Natural killer cell (primary cell): ENCODE data around the gene STAP2. TPM values are rescaled to one million over a fixed set of nuclear protein-coding genes. Genes with fewer than 3 reads are reported as not detected.

Experiments
- ATAC-seq, 3 donors: fragments of 150-1000 bp in 2 of 3; fragments of 200-7000 bp in 1 of 3; cut with Tn5 transposase; 1 replicate in 1 of 3; 2 replicates in 2 of 3; pipeline ENCODE4 v1.10.0; 2021; ENCODE audit warnings: mild to moderate bottlenecking in 2 of 3, moderate library complexity in 2 of 3
- DNase-seq, 2 donors: peaks; one replicate each; pipeline versions ENCODE4 v3.0.0 to v3.0.0-alpha.2; 2013 to 2021; ENCODE audit warnings: mixed read lengths in 1 of 2
- H3K27ac ChIP-seq: one replicate; pipeline ENCODE4 v1.5.1; 2013; ENCODE audit warnings: mild to moderate bottlenecking, low read length
- H3K27me3 ChIP-seq: one replicate; pipeline ENCODE4 v1.6.1; 2013; ENCODE audit warnings: low read length; ENCODE audit not compliant: control insufficient read depth, insufficient read depth
- H3K36me3 ChIP-seq: one replicate; pipeline ENCODE4 v1.6.1; 2013; ENCODE audit warnings: low read length; ENCODE audit not compliant: control insufficient read depth, insufficient read depth
- H3K4me1 ChIP-seq: one replicate; pipeline ENCODE4 v1.6.1; 2013; ENCODE audit warnings: low read length; ENCODE audit not compliant: control insufficient read depth, insufficient read depth
- H3K4me3 ChIP-seq: one replicate; pipeline ENCODE4 v1.5.1; 2013; ENCODE audit warnings: low read length
- H3K9me3 ChIP-seq: one replicate; pipeline ENCODE4 v1.6.1; 2013; ENCODE audit warnings: low read length; ENCODE audit not compliant: control insufficient read depth, insufficient read depth
- H3K27ac Mint-ChIP-seq, 2 donors: one replicate each; pipeline ENCODE4 v1.8.0; 2022; ENCODE audit warnings: mild to moderate bottlenecking in 2 of 2, mixed read lengths in 2 of 2, moderate library complexity in 1 of 2
- H3K27me3 Mint-ChIP-seq, 2 donors: one replicate each; pipeline ENCODE4 v1.8.0; 2022; ENCODE audit warnings: low read depth in 2 of 2, mixed read lengths in 2 of 2
- H3K36me3 Mint-ChIP-seq: one replicate; pipeline ENCODE4 v1.8.0; 2022; ENCODE audit warnings: mixed read lengths
- H3K4me1 Mint-ChIP-seq, 2 donors: one replicate each; pipeline ENCODE4 v1.8.0; 2022; ENCODE audit warnings: mixed read lengths in 2 of 2
- H3K4me3 Mint-ChIP-seq: one replicate; pipeline ENCODE4 v1.8.0; 2022; ENCODE audit warnings: mild to moderate bottlenecking, moderate library complexity, mixed read lengths
- H3K9me3 Mint-ChIP-seq, 2 donors: one replicate each; pipeline ENCODE4 v1.8.0; 2022; ENCODE audit warnings: mixed read lengths in 2 of 2
- CTCF ChIP-seq: fragments of 200-600 bp; IDR thresholded peaks from one replicate; pipeline ENCODE4 v1.8.0; 2022; ENCODE audit warnings: antibody characterized with exemption
- WGBS: methylation state at CpG from one replicate; pipeline ENCODE4 v1.1.7; 2013; ENCODE audit warnings: missing lambda C conversion rate; ENCODE audit not compliant: insufficient coverage; 5-methylcytosine and 5-hydroxymethylcytosine counted together
- intact Hi-C: fragments of 100-400 bp; cut with micrococcal nuclease; formaldehyde crosslinking; loops from one replicate; pipeline ENCODE4 v1.14.2; 2022
- total RNA-seq, 4 donors: library from RNA; stranded (reverse); fragments of 120-200 nt in 1 of 4; gene quantifications; one replicate each; pipeline versions ENCODE4 v1.2.3 to v1.2.4, GENCODE V29; 2013 to 2022

STAP2 gene
- total RNA-seq, 3 donors from 2014 or later (not counting 1 experiment from before 2014, with no cell fraction given): 1.4 to 3.3 (median 2.0) TPM

GRCh38 chr19:4279267-4279529, 59.4 kb downstream of the STAP2 start:
- no peaks in the 10 kb centered on the region for H3K36me3 ChIP-seq
- Mint-ChIP-seq H3K27me3 (peaks cover 6 to 14% of the 10 kb centered on the region in 2 donors), H3K36me3 (no peaks in the 10 kb centered on the region), H3K27ac (no peak overlapping the region), H3K9me3 (no peaks in the 10 kb centered on the region), H3K4me1 (peaks cover 5 to 6% of the 10 kb centered on the region in 2 donors), H3K4me3 (no peak overlapping the region)
- peak in 1 of 3 donors; percentile 36 for ATAC-seq
- under 1% methylated on average over 30 of the region's 30 CpGs for WGBS
- H3K27me3 ChIP-seq: peaks cover 9% of the 10 kb centered on the region
- no peak overlapping the region for H3K4me3 ChIP-seq
- H3K4me1 ChIP-seq: peaks cover 12% of the 10 kb centered on the region
- H3K27ac ChIP-seq: no peak overlapping the region
- TF ChIP-seq CTCF: no peak
- intact Hi-C loops: no loop called here
- DNase-seq: no peak
- H3K9me3 ChIP-seq: no peaks in the 10 kb centered on the region

- no peaks in the 10 kb centered on the region for H3K36me3 ChIP-seq
- H3K4me1 ChIP-seq: peaks cover 12% of the 10 kb centered on the region
- Mint-ChIP-seq H3K9me3 (no peaks in the 10 kb centered on the region), H3K4me3 (peak within 1 kb of the TSS; percentile 70), H3K27ac (no peak within 1 kb of the TSS), H3K4me1 (peaks cover 5 to 6% of the 10 kb centered on the region in 2 donors), H3K27me3 (peaks cover 6 to 14% of the 10 kb centered on the region in 2 donors), H3K36me3 (no peaks in the 10 kb centered on the region)
- no peak within 1 kb of the TSS for H3K4me3 ChIP-seq
- DNase-seq (no peak), ATAC-seq (no peak)
- no peak within 1 kb of the TSS for H3K27ac ChIP-seq
- intact Hi-C loops: no loop called here
- no peak for TF ChIP-seq CTCF
- no peaks in the 10 kb centered on the region for H3K9me3 ChIP-seq
- peaks cover 9% of the 10 kb centered on the region for H3K27me3 ChIP-seq
- 3% methylated on average over 30 of the region's 44 CpGs for WGBS
Measured at GRCh38 chr19:4278419-4279266, 60.0 kb downstream of the STAP2 start, which contains the start of gene SHD. Gene SHD, plus strand, starts transcription at chr19:4279266. Its CDS starts 798 bp downstream, at chr19:4280064.

- H3K4me1 ChIP-seq: peaks cover 12% of the 10 kb centered on the region
- no peak overlapping the region for H3K4me3 Mint-ChIP-seq
- H3K36me3 Mint-ChIP-seq: no peaks in the 10 kb centered on the region
Measured at GRCh38 chr19:4278010-4278409, 60.6 kb downstream of the STAP2 start.

More at GRCh38 chr19:4278010-4278409, 60.6 kb downstream of the STAP2 start:
- intact Hi-C loops: no loop called here
- Histone ChIP-seq H3K27me3 (peaks cover 9% of the 10 kb centered on the region), H3K36me3 (no peaks in the 10 kb centered on the region), H3K4me3 (no peak overlapping the region), H3K9me3 (no peaks in the 10 kb centered on the region), H3K27ac (no peak overlapping the region)
- DNase-seq (no peak), ATAC-seq (no peak)
- no peak overlapping the region for H3K27ac Mint-ChIP-seq
- no peak for TF ChIP-seq CTCF
- WGBS: 20% methylated on average over 4 of the region's 4 CpGs
- H3K9me3 Mint-ChIP-seq: no peaks in the 10 kb centered on the region
- H3K27me3 Mint-ChIP-seq: peaks cover 6 to 14% of the 10 kb centered on the region in 2 donors
- peaks cover 5 to 6% of the 10 kb centered on the region in 2 donors for H3K4me1 Mint-ChIP-seq
